H1 (cell line): Measurements from ENCODE around the gene URM1. TPM values are rescaled to one million over a fixed set of nuclear protein-coding genes. Genes with fewer than 3 reads are reported as not detected.

ENCODE experiments used
- CTCF ChIA-PET: fragments of 300-600 bp; sonication (Branson Sonifier 250); formaldehyde crosslinking; loops from one replicate; lab custom pipeline; 2021; ENCODE audit not compliant: partially characterized antibody; lab: Charles Lee
- POLR2A ChIA-PET: fragments of 300-600 bp; sonication (Branson Sonifier 250); formaldehyde crosslinking; loops from one replicate; lab custom pipeline; 2021; ENCODE audit warnings: inconsistent platforms; ENCODE audit not compliant: partially characterized antibody; lab: Charles Lee
- DNase-seq, 2 experiments: peaks; one replicate each; pipeline versions ENCODE4 v3.0.0 to v3.0.0-alpha.2; 2010 to 2022; ENCODE audit warnings: low spot score in 2 of 2, low read depth in 1 of 2, mixed read lengths in 1 of 2
- FAIRE-seq: peaks from 2 replicates; lab custom pipeline; 2011; peaks lifted over from hg19 to GRCh38; lab: Jason Lieb, UNC
- H2AFZ ChIP-seq: 2 replicates; pipeline ENCODE4 v1.8.1; 2012; ENCODE audit warnings: low read length, inconsistent platforms
- H2AK5ac ChIP-seq: 2 replicates; pipeline ENCODE4 v1.6.1; 2013; ENCODE audit warnings: low read depth, low read length
- H2BK120ac ChIP-seq: replicated peaks from 2 replicates; pipeline ENCODE3; 2013; ENCODE audit warnings: low read depth, low read length, inconsistent platforms
- H2BK12ac ChIP-seq: 2 replicates; pipeline ENCODE4 v1.6.1; 2013; ENCODE audit warnings: low read depth, low read length
- H2BK15ac ChIP-seq: 2 replicates; pipeline ENCODE4 v1.6.1; 2013; ENCODE audit warnings: low read length
- H2BK20ac ChIP-seq: 2 replicates; pipeline ENCODE4 v1.6.1; 2013; ENCODE audit warnings: low read length
- H2BK5ac ChIP-seq: 2 replicates; pipeline ENCODE4 v1.6.1; 2013; ENCODE audit warnings: low read depth, low read length
- H3K14ac ChIP-seq: 2 replicates; pipeline ENCODE4 v1.6.1; 2013; ENCODE audit warnings: inconsistent platforms; ENCODE audit not compliant: insufficient read length
- H3K18ac ChIP-seq: 2 replicates; pipeline ENCODE4 v1.6.1; 2013; ENCODE audit warnings: low read length; ENCODE audit errors: extremely low read depth
- H3K23ac ChIP-seq: 2 replicates; pipeline ENCODE4 v1.6.1; 2013; ENCODE audit warnings: inconsistent platforms; ENCODE audit not compliant: insufficient read length
- H3K23me2 ChIP-seq: 2 replicates; pipeline ENCODE4 v1.6.1; 2013; ENCODE audit warnings: low read depth, low read length
- H3K27ac ChIP-seq: 2 replicates; pipeline ENCODE4 v1.6.1; 2011; ENCODE audit warnings: low read depth, low read length, inconsistent platforms
- H3K27me3 ChIP-seq, 4 experiments: replicated peaks in 1 of 4; 1 replicate in 1 of 4; 2 replicates in 3 of 4; pipeline versions ENCODE4 v1.6.1 to v1.8.1; 2011 to 2013; ENCODE audit warnings: low read length in 3 of 4, mild to moderate bottlenecking in 3 of 4, inconsistent platforms in 2 of 4, mixed read lengths in 2 of 4, moderate library complexity in 1 of 4; ENCODE audit not compliant: control insufficient read depth in 3 of 4, insufficient read depth in 3 of 4; ENCODE audit errors: extremely low read depth in 1 of 4
- H3K36me3 ChIP-seq, 4 experiments: 2 replicates each; pipeline versions ENCODE4 v1.6.1 to v1.8.1; 2011 to 2013; ENCODE audit warnings: mild to moderate bottlenecking in 4 of 4, low read length in 3 of 4, moderate library complexity in 2 of 4, control low read depth in 1 of 4, inconsistent platforms in 1 of 4; ENCODE audit not compliant: insufficient read depth in 4 of 4, control insufficient read depth in 2 of 4
- H3K4ac ChIP-seq: replicated peaks from 2 replicates; pipeline ENCODE3; 2013; ENCODE audit warnings: low read length, low read depth, mixed read lengths, inconsistent platforms; ENCODE audit not compliant: insufficient read length
- H3K4me1 ChIP-seq, 4 experiments: replicated peaks in 1 of 4; 1 replicate in 1 of 4; 2 replicates in 3 of 4; pipeline versions ENCODE4 v1.6.1 to v1.8.1; 2011 to 2013; ENCODE audit warnings: low read length in 3 of 4, inconsistent platforms in 2 of 4, mixed read lengths in 1 of 4; ENCODE audit not compliant: insufficient read depth in 4 of 4, control insufficient read depth in 3 of 4
- H3K4me2 ChIP-seq, 2 experiments: 2 replicates each; pipeline versions ENCODE4 v1.6.1 to v1.8.1; 2011 to 2013; ENCODE audit warnings: low read depth in 2 of 2, low read length in 2 of 2, control low read depth in 1 of 2, inconsistent platforms in 1 of 2, mild to moderate bottlenecking in 1 of 2; ENCODE audit not compliant: insufficient read depth in 1 of 2
- H3K4me3 ChIP-seq, 4 experiments: fragments of 200-600, 300-600 bp in 1 of 4; sonication (generic), shearing (Covaris generic), sonication (Bioruptor Twin) in 1 of 4; 2 replicates each; pipeline versions ENCODE4 v1.5.1 to v1.8.1; 2011 to 2016; ENCODE audit warnings: low read length in 4 of 4, low read depth in 3 of 4, control low read depth in 2 of 4, inconsistent platforms in 2 of 4, mild to moderate bottlenecking in 2 of 4, mixed read lengths in 1 of 4, moderate library complexity in 1 of 4; ENCODE audit not compliant: insufficient read depth in 2 of 4; ENCODE audit errors: extremely low read depth in 1 of 4
- H3K56ac ChIP-seq: replicated peaks from 2 replicates; pipeline ENCODE3; 2013; ENCODE audit warnings: low read depth, mild to moderate bottlenecking, mixed read lengths, low read length, inconsistent platforms; ENCODE audit not compliant: insufficient read length
- H3K79me1 ChIP-seq: 2 replicates; pipeline ENCODE4 v1.6.1; 2013; ENCODE audit warnings: low read depth, low read length, control low read depth
- H3K79me2 ChIP-seq, 2 experiments: 2 replicates each; pipeline versions ENCODE4 v1.6.1 to v1.8.1; 2012 to 2013; ENCODE audit warnings: low read length in 2 of 2, mild to moderate bottlenecking in 2 of 2, inconsistent platforms in 1 of 2; ENCODE audit not compliant: insufficient read depth in 2 of 2, control insufficient read depth in 1 of 2
- H3K9ac ChIP-seq, 4 experiments: replicated peaks in 1 of 4; 1 replicate in 1 of 4; 2 replicates in 3 of 4; pipeline versions ENCODE4 v1.6.1 to v1.8.1; 2011 to 2013; ENCODE audit warnings: low read depth in 3 of 4, low read length in 3 of 4, control low read depth in 2 of 4, mild to moderate bottlenecking in 2 of 4, moderate library complexity in 2 of 4, inconsistent platforms in 1 of 4; ENCODE audit errors: extremely low read depth in 1 of 4
- H3K9me3 ChIP-seq, 2 experiments: 2 replicates each; pipeline versions ENCODE4 v1.6.1 to v1.8.1; 2012 to 2013; ENCODE audit warnings: mild to moderate bottlenecking in 2 of 2, moderate library complexity in 2 of 2, control low read depth in 1 of 2, inconsistent platforms in 1 of 2, low read depth in 1 of 2, low read length in 1 of 2, mixed read lengths in 1 of 2; ENCODE audit not compliant: insufficient read depth in 2 of 2
- H4K20me1 ChIP-seq, 2 experiments: replicated peaks in 1 of 2; 2 replicates each; pipeline versions ENCODE3 to v1.8.1; 2011 to 2013; ENCODE audit warnings: inconsistent platforms in 2 of 2, low read length in 2 of 2, mild to moderate bottlenecking in 1 of 2; ENCODE audit not compliant: insufficient read depth in 2 of 2, control insufficient read depth in 1 of 2
- H4K5ac ChIP-seq: 2 replicates; pipeline ENCODE4 v1.6.1; 2013; ENCODE audit warnings: low read length, low read depth, mixed read lengths, inconsistent platforms; ENCODE audit not compliant: insufficient read length
- H4K8ac ChIP-seq: 2 replicates; pipeline ENCODE4 v1.8.0; 2013; ENCODE audit warnings: mild to moderate bottlenecking, moderate library complexity, low read length, inconsistent platforms; ENCODE audit not compliant: insufficient read depth; ENCODE audit errors: extremely low read depth
- H4K91ac ChIP-seq: replicated peaks from 2 replicates; pipeline ENCODE3; 2013; ENCODE audit warnings: low read length, mixed read lengths, inconsistent platforms; ENCODE audit not compliant: insufficient read length
- HDAC6 ChIP-seq: IDR thresholded peaks from one replicate; pipeline ENCODE4 v1.7.1; 2012; ENCODE audit warnings: low read depth, mild to moderate bottlenecking, inconsistent platforms, low read length, moderate library complexity
- KDM5A ChIP-seq: fragments of 200-600 bp; IDR thresholded peaks from 2 replicates; pipeline ENCODE4 v1.7.1; 2012; ENCODE audit warnings: mild to moderate bottlenecking, low read length, inconsistent platforms, mixed read lengths
- PHF8 ChIP-seq: fragments of 200-600 bp; sonication (generic); conservative IDR thresholded peaks from 2 replicates; pipeline ENCODE4 v1.7.1; 2012; ENCODE audit warnings: low read depth, mild to moderate bottlenecking, inconsistent platforms, low read length, moderate library complexity
- USF2 ChIP-seq: IDR thresholded peaks from 2 replicates; pipeline ENCODE4 v1.6.1; 2011; ENCODE audit warnings: low read length, improper control_type of control experiment
- ZNF274 ChIP-seq: IDR thresholded peaks from 2 replicates; pipeline ENCODE4 v1.7.0; 2012; ENCODE audit warnings: low read length, borderline replicate concordance; ENCODE audit errors: extremely low read depth
- WGBS, 2 experiments: shearing (Covaris generic) in 1 of 2; methylation state at CpG; one replicate each; pipeline versions ENCODE4 v1.1.6 to v1.1.7; 2013 to 2015; ENCODE audit warnings: low lambda C conversion rate in 2 of 2, mixed read lengths in 2 of 2, inconsistent platforms in 1 of 2, low coverage in 1 of 2, missing lambda C conversion rate in 1 of 2; ENCODE audit not compliant: insufficient replicate concordance in 2 of 2, insufficient coverage in 1 of 2, insufficient read length in 1 of 2; ENCODE audit errors: extremely low coverage in 1 of 2, missing lambda C conversion rate in 1 of 2; 5-methylcytosine and 5-hydroxymethylcytosine counted together
- long read RNA-seq, 2 experiments: library from RNA in 1 of 2; library from capped mRNA in 1 of 2; stranded (forward); transcript quantifications; one replicate each; pipeline ENCODE4 v2.0.0, GENCODE V29; 2021; ENCODE audit warnings: inconsistent platforms in 1 of 2
- polyA minus RNA-seq, 3 experiments: library from RNA; depleted of rRNA, polyadenylated mRNA; stranded (reverse); fragments of >200 nt; gene quantifications; 1 replicate in 2 of 3; 2 replicates in 1 of 3; pipeline ENCODE4 v1.2.3, GENCODE V29; 2011
- polyA plus RNA-seq, 7 experiments: library from polyadenylated mRNA; depleted of rRNA in 3 of 7; stranded (reverse) in 5 of 7; unstranded in 2 of 7; fragments of >200 nt in 5 of 7; fragments of 200-250 nt in 2 of 7; gene quantifications; 1 replicate in 5 of 7; 2 replicates in 1 of 7; 4 replicates in 1 of 7; pipeline versions ENCODE4 v1.2.1 to v1.2.3, GENCODE V29; 2011 to 2013; ENCODE audit warnings: missing spikeins in 2 of 7, mixed read lengths in 2 of 7
- total RNA-seq: library from RNA; stranded (reverse); fragmentation: NEBNext Ultra II Directional; extraction: Animal tissue kit (Norgen Biotek cat#: 25700); gene quantifications from 2 replicates; pipeline ENCODE4 v1.2.1, GENCODE V29; 2021

Gene URM1
- 60.5 and 62.3 TPM in 2 replicates for total RNA-seq
- polyA plus RNA-seq (2011; rRNA removed), result 58.3 and 71.9 TPM in 2 replicates
- 58.0 TPM for polyA plus RNA-seq (2011; cell fraction: cytosol; rRNA removed)
- 74.2 TPM for polyA plus RNA-seq (2011; cell fraction: nucleus; rRNA removed)
- 68.0 to 83.5 TPM (median 73.0 TPM) in 4 replicates for polyA plus RNA-seq (2012, experiment 1 of 2)
- 109 TPM for polyA plus RNA-seq (2012, experiment 2 of 2)
- 42.4 TPM for polyA plus RNA-seq (2013, experiment 1 of 2)
- 41.2 TPM for polyA plus RNA-seq (2013, experiment 2 of 2)
- polyA minus RNA-seq (2011; rRNA and poly(A)+ RNA removed), result 36.2 and 46.0 TPM in 2 replicates
- 21.1 TPM for polyA minus RNA-seq (2011; cell fraction: cytosol; rRNA and poly(A)+ RNA removed)
- 14.4 TPM for polyA minus RNA-seq (2011; cell fraction: nucleus; rRNA and poly(A)+ RNA removed)
- long read RNA-seq, experiment 1, transcript URM1-203 (5 exons, 2,650 nt), result major isoform, 15 of 111 reads
- long read RNA-seq, experiment 1, partial matches to known transcripts, result 60 of 111 reads
- long read RNA-seq, experiment 1, other reads (novel, unspliced or antisense), result 33 of 111 reads
- long read RNA-seq, experiment 2, transcript URM1-205 (5 exons, 723 nt), result minor isoform, 18 of 137 reads
- long read RNA-seq, experiment 2, transcript URM1-203 (5 exons, 2,650 nt), result major isoform, 109 of 137 reads
- long read RNA-seq, experiment 2, partial matches to known transcripts, result 5 of 137 reads
- long read RNA-seq, experiment 2, other reads (novel, unspliced or antisense), result 5 of 137 reads

- Histone ChIP-seq H3K23ac (no peak within 1 kb of the TSS), H4K20me1 (peaks cover 0 to 11% of the 10 kb centered on the region in 2 experiments), H2BK120ac (no peak within 1 kb of the TSS), H3K27ac (no peak within 1 kb of the TSS; the same call in 1 of the 2 replicates), H4K91ac (peak within 1 kb of the TSS; percentile 64), H2AK5ac (no peak within 1 kb of the TSS), H3K9ac (peak within 1 kb of the TSS; percentile 43 to 78 (median 70)), H4K8ac (peak within 1 kb of the TSS; percentile 19; the same call in 1 of the 2 replicates), H3K4me2 (peak within 1 kb of the TSS; percentile 77 to 90), H2BK5ac (peak within 1 kb of the TSS; percentile 71; the same call in 1 of the 2 replicates), H3K18ac (peak within 1 kb of the TSS; percentile 48; the same call in 1 of the 2 replicates), H2AFZ (peak within 1 kb of the TSS; percentile 97), H3K23me2 (peaks cover 8% of the 10 kb centered on the region; the same call in 1 of the 2 replicates), H3K27me3 (peaks cover 9 to 24% (median 14%) of the 10 kb centered on the region in 4 experiments), H3K79me1 (peaks cover 10% of the 10 kb centered on the region; the same call in 1 of the 2 replicates), H3K14ac (no peak within 1 kb of the TSS), H3K56ac (peak within 1 kb of the TSS; percentile 33), H2BK15ac (no peak within 1 kb of the TSS), H3K4me3 (peak within 1 kb of the TSS; percentile 82 to 96 (median 95)), H4K5ac (peak within 1 kb of the TSS; percentile 48), H3K9me3 (no peaks in the 10 kb centered on the region), H3K36me3 (no peaks in the 10 kb centered on the region; a peak in 2 of 8 replicates), H3K4ac (no peak within 1 kb of the TSS), H2BK12ac (no peak within 1 kb of the TSS), H2BK20ac (peak within 1 kb of the TSS; percentile 66; the same call in 1 of the 2 replicates), H3K79me2 (peaks cover 7 to 25% of the 10 kb centered on the region in 2 experiments), H3K4me1 (peaks cover 0 to 8% (median 3%) of the 10 kb centered on the region in 4 experiments; a peak in 4 of 7 replicates)
- WGBS, 2 experiments, result 3% methylated on average over 50 of the region's 55 CpGs; no CpG with 5 or more reads in 1 of the 2 experiments
- ChIA-PET POLR2A (interaction anchor here (0.9 to 6.2 kb wide), 9 partner anchors 9 to 95 kb away, joined by 3 to 52 read pairs (median 4); partner anchors contain the start of genes GOLGA2 and SWI5), CTCF (interaction anchor here (0.7 to 25.1 kb wide), 6 partner anchors 8 to 76 kb away, joined by 3 to 544 read pairs (median 17); no protein-coding TSS in a partner anchor)
- DNase-seq (peak; percentile 70 to 91), FAIRE-seq (no peak)
- TF ChIP-seq PHF8 (peak; percentile 71), USF2 (no peak), ZNF274 (no peak), HDAC6 (no peak), KDM5A (peak; percentile 95)
Measured at GRCh38 chr9:128370752-128371629, at the start of gene URM1. URM1 (plus strand) TSS chr9:128371374; CDS start chr9:128371381, 7 bp downstream.
